GM23338 (cell line): ENCODE results near the gene TEX10. TPM values are rescaled to one million over a fixed set of nuclear protein-coding genes. Genes with fewer than 3 reads are reported as not detected.

Experiments
- ATAC-seq: fragments of 200-7000 bp; cut with Tn5 transposase; 3 replicates; pipeline ENCODE4 v1.9.1; 2020
- DNase-seq: peaks from one replicate; pipeline ENCODE4 v3.0.0-alpha.2; 2015; ENCODE audit warnings: low spot score
- H2AFZ ChIP-seq: fragments of 200-600 bp; sonication (generic); 2 replicates; pipeline ENCODE4 v1.8.0; 2016; ENCODE audit warnings: antibody characterized with exemption, mild to moderate bottlenecking, moderate library complexity
- H3F3A ChIP-seq: fragments of 200-600 bp; sonication (generic); replicated peaks from 2 replicates; pipeline ENCODE4 v1.8.0; 2017; ENCODE audit warnings: antibody characterized with exemption, mixed run types, low read depth
- H3K27ac ChIP-seq: fragments of 200-600 bp; sonication (generic); 2 replicates; pipeline ENCODE4 v1.6.1; 2016; ENCODE audit warnings: low read depth
- H3K27me3 ChIP-seq: fragments of 200-600 bp; sonication (generic); 2 replicates; pipeline ENCODE4 v1.8.0; 2016; ENCODE audit warnings: mild to moderate bottlenecking, mixed run types, moderate library complexity; ENCODE audit not compliant: insufficient read depth
- H3K36me3 ChIP-seq: fragments of 200-600 bp; sonication (generic); 2 replicates; pipeline ENCODE4 v1.8.0; 2016; ENCODE audit warnings: mild to moderate bottlenecking; ENCODE audit not compliant: insufficient read depth
- H3K4me1 ChIP-seq: fragments of 200-600 bp; sonication (generic); 2 replicates; pipeline ENCODE4 v1.8.0; 2016; ENCODE audit warnings: mild to moderate bottlenecking, moderate library complexity; ENCODE audit not compliant: insufficient read depth
- H3K4me2 ChIP-seq: fragments of 200-600 bp; sonication (generic); 2 replicates; pipeline ENCODE4 v1.7.1; 2017; ENCODE audit warnings: mixed run types
- H3K4me3 ChIP-seq: fragments of 200-600 bp; sonication (generic); 2 replicates; pipeline ENCODE4 v1.6.1; 2016; ENCODE audit warnings: mixed run types
- H3K79me2 ChIP-seq: fragments of 200-600 bp; sonication (generic); replicated peaks from 2 replicates; pipeline ENCODE4 v1.8.0; 2017; ENCODE audit warnings: mild to moderate bottlenecking; ENCODE audit not compliant: insufficient read depth
- H3K9me2 ChIP-seq: fragments of 200-600 bp; sonication (generic); 2 replicates; pipeline ENCODE4 v1.8.0; 2017; ENCODE audit not compliant: insufficient read depth
- H4K20me1 ChIP-seq: fragments of 200-600 bp; sonication (generic); replicated peaks from 2 replicates; pipeline ENCODE4 v1.8.0; 2017; ENCODE audit warnings: mild to moderate bottlenecking; ENCODE audit not compliant: insufficient read depth
- H3K27ac Mint-ChIP-seq: 2 replicates; pipeline ENCODE4 v1.8.0; 2020; ENCODE audit warnings: inconsistent platforms, mild to moderate bottlenecking, moderate library complexity, mixed read lengths
- H3K27me3 Mint-ChIP-seq: 3 replicates; pipeline ENCODE4 v1.8.0; 2022; ENCODE audit warnings: low read depth, mild to moderate bottlenecking, moderate library complexity, mixed read lengths, inconsistent platforms; ENCODE audit not compliant: insufficient read depth, poor library complexity
- H3K36me3 Mint-ChIP-seq: 3 replicates; pipeline ENCODE4 v1.8.0; 2021; ENCODE audit warnings: low read depth, mild to moderate bottlenecking, inconsistent platforms, moderate library complexity, mixed read lengths
- H3K4me1 Mint-ChIP-seq: 3 replicates; pipeline ENCODE4 v1.8.0; 2020; ENCODE audit warnings: mild to moderate bottlenecking, inconsistent platforms, mixed read lengths
- H3K4me3 Mint-ChIP-seq: 3 replicates; pipeline ENCODE4 v1.8.0; 2021; ENCODE audit warnings: moderate library complexity, mild to moderate bottlenecking, inconsistent platforms, mixed read lengths
- H3K9me3 Mint-ChIP-seq: 3 replicates; pipeline ENCODE4 v1.8.0; 2020; ENCODE audit warnings: moderate library complexity, mild to moderate bottlenecking, inconsistent platforms, mixed read lengths
- EZH2phosphoT487 ChIP-seq: fragments of 200-600 bp; sonication (generic); IDR thresholded peaks from one replicate; pipeline ENCODE4 v1.8.1; 2018; ENCODE audit warnings: antibody characterized with exemption; ENCODE audit not compliant: unreplicated experiment
- POLR2AphosphoS5 ChIP-seq: IDR thresholded peaks from 2 replicates; pipeline ENCODE4 v1.6.1; 2016; ENCODE audit warnings: antibody characterized with exemption, low read depth
- polyA plus RNA-seq: library from polyadenylated mRNA; unstranded; fragments of >200 nt; fragmentation: Nextera tagmentation; extraction: Ambion mirVana; gene quantifications from 2 replicates; pipeline ENCODE4 v1.2.1, GENCODE V29; 2016
- total RNA-seq: library from RNA; depleted of rRNA; stranded (reverse); fragments of >200 nt; shearing (Covaris generic); gene quantifications from 2 replicates; pipeline ENCODE4 v1.2.3, GENCODE V29; 2014
- TF ChIP-seq, protein P1 (sequence below), 2 experiments: fragments of 200-600 bp in 1 of 2; sonication (generic) in 1 of 2; conservative IDR thresholded peaks; 2 replicates each; pipeline versions ENCODE4 v1.5.1 to v1.6.1; 2016 to 2017; ENCODE audit warnings: antibody characterized with exemption in 2 of 2, low read depth in 2 of 2, mild to moderate bottlenecking in 2 of 2, moderate library complexity in 1 of 2
- TF ChIP-seq, protein P2 (sequence below): IDR thresholded peaks from one replicate; pipeline ENCODE4 v1.6.1; 2018; ENCODE audit warnings: antibody characterized with exemption; ENCODE audit not compliant: unreplicated experiment

The TEX10 gene
- total and polyA plus RNA-seq, 2 experiments from 2014 or later: 35.0 to 102 TPM

DNA sequence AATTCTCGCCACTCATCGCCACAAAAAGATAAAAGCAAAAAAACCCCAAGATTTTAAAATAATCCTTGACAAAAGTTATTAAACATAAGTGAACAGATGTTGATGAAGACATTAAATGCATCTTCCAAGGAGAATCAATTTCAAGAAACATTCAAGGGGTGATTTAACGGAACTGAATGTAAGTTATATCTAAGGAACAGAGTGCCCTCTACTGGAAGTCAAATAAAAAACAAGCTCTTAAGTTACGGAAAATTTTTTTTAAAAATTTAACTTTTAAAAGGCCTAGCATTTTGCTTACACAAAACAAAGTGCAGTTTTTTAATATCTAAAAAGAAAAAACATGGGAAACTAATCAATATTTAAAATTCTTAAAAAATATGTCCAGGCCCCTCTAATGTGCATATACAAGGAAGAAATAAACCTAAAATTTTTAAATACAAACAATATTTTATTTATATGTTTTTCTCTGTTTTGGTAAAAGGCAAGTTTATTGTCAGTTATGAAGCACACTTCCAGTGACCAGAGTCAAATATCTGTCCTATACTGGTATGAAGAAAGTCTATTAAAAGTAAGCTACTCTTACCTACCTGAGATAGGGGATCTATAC is 28.0 kb downstream of the TEX10 start:
- H3K36me3 ChIP-seq: peaks cover 41% of the 10 kb centered on the region
- no peak overlapping the region for H3K27ac Mint-ChIP-seq
- H3K4me3 Mint-ChIP-seq: no peak overlapping the region
- H4K20me1 ChIP-seq: peaks cover 20% of the 10 kb centered on the region
- H3K4me2 ChIP-seq: no peak overlapping the region
- H3K4me1 ChIP-seq: no peaks in the 10 kb centered on the region
- no peaks in the 10 kb centered on the region for H3K9me3 Mint-ChIP-seq
- H2AFZ ChIP-seq: no peak overlapping the region
- no peak overlapping the region for H3K4me3 ChIP-seq
- H3K4me1 Mint-ChIP-seq: no peaks in the 10 kb centered on the region
- H3K27me3 Mint-ChIP-seq: no peaks in the 10 kb centered on the region
- no peaks in the 10 kb centered on the region for H3K9me2 ChIP-seq
- ATAC-seq (no peak), DNase-seq (peak; percentile 72)
- H3K27me3 ChIP-seq: no peaks in the 10 kb centered on the region
- peaks cover 59% of the 10 kb centered on the region for H3K79me2 ChIP-seq
- H3F3A ChIP-seq: peaks cover 4% of the 10 kb centered on the region
- no peak overlapping the region for H3K27ac ChIP-seq
- TF ChIP-seq, protein P1, sequence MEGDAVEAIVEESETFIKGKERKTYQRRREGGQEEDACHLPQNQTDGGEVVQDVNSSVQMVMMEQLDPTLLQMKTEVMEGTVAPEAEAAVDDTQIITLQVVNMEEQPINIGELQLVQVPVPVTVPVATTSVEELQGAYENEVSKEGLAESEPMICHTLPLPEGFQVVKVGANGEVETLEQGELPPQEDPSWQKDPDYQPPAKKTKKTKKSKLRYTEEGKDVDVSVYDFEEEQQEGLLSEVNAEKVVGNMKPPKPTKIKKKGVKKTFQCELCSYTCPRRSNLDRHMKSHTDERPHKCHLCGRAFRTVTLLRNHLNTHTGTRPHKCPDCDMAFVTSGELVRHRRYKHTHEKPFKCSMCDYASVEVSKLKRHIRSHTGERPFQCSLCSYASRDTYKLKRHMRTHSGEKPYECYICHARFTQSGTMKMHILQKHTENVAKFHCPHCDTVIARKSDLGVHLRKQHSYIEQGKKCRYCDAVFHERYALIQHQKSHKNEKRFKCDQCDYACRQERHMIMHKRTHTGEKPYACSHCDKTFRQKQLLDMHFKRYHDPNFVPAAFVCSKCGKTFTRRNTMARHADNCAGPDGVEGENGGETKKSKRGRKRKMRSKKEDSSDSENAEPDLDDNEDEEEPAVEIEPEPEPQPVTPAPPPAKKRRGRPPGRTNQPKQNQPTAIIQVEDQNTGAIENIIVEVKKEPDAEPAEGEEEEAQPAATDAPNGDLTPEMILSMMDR (conservative IDR thresholded peaks at IDR 0.05; ENCODE audit: low read depth in 2 of 2): peak in 1 of 2 experiments; percentile 72; a peak in 3 of 4 replicates
- TF ChIP-seq, protein P2, sequence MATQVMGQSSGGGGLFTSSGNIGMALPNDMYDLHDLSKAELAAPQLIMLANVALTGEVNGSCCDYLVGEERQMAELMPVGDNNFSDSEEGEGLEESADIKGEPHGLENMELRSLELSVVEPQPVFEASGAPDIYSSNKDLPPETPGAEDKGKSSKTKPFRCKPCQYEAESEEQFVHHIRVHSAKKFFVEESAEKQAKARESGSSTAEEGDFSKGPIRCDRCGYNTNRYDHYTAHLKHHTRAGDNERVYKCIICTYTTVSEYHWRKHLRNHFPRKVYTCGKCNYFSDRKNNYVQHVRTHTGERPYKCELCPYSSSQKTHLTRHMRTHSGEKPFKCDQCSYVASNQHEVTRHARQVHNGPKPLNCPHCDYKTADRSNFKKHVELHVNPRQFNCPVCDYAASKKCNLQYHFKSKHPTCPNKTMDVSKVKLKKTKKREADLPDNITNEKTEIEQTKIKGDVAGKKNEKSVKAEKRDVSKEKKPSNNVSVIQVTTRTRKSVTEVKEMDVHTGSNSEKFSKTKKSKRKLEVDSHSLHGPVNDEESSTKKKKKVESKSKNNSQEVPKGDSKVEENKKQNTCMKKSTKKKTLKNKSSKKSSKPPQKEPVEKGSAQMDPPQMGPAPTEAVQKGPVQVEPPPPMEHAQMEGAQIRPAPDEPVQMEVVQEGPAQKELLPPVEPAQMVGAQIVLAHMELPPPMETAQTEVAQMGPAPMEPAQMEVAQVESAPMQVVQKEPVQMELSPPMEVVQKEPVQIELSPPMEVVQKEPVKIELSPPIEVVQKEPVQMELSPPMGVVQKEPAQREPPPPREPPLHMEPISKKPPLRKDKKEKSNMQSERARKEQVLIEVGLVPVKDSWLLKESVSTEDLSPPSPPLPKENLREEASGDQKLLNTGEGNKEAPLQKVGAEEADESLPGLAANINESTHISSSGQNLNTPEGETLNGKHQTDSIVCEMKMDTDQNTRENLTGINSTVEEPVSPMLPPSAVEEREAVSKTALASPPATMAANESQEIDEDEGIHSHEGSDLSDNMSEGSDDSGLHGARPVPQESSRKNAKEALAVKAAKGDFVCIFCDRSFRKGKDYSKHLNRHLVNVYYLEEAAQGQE: no peak
- no peak for TF ChIP-seq POLR2AphosphoS5
- peaks cover 58% of the 10 kb centered on the region for H3K36me3 Mint-ChIP-seq

DNA sequence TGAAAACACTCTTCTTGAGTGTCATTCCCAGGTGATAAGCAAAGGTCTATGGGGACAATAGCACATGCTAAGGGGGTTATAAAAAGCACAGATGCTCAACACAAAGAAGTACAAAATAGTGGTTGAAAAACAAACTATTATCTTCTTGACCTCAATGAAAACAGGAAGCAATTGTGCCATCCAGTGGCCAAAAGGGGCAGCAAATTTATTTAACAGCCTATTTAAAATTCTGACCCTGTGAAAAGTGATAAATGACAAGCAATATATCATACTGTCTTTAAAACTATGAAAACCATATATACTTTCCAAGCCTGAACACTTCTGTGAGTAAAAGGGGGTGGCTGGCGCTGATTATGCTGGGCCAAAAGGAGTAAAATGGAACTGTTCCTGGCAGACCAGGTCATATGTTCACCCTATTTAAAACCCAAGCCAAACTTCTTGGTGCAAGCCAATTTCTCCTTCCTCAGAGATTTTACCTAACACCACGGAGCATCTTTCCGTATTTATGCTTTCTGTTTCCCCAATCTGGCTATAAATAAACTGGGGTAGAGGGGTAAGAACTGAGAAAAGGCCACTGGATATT is 29.7 kb downstream of the TEX10 start:
- H3K4me1 ChIP-seq: no peaks in the 10 kb centered on the region
- H3F3A ChIP-seq: peaks cover 4% of the 10 kb centered on the region
- TF ChIP-seq EZH2phosphoT487: no peak
- TF ChIP-seq, protein P1 (conservative IDR thresholded peaks at IDR 0.05; ENCODE audit: low read depth in 2 of 2): peak; percentile 61 to 94
- peak overlapping the region; percentile 16; the same call in 1 of the 2 replicates for H3K27ac ChIP-seq
- peaks cover 18% of the 10 kb centered on the region for H4K20me1 ChIP-seq
- no peaks in the 10 kb centered on the region for H3K27me3 ChIP-seq
- Mint-ChIP-seq H3K27me3 (no peaks in the 10 kb centered on the region), H3K9me3 (no peaks in the 10 kb centered on the region), H3K36me3 (peaks cover 68% of the 10 kb centered on the region), H3K4me3 (no peak overlapping the region), H3K4me1 (no peaks in the 10 kb centered on the region), H3K27ac (peak overlapping the region; percentile 80; the same call in 1 of the 2 replicates)
- H3K36me3 ChIP-seq: peaks cover 49% of the 10 kb centered on the region
- H3K9me2 ChIP-seq: no peaks in the 10 kb centered on the region
- peaks cover 60% of the 10 kb centered on the region for H3K79me2 ChIP-seq
- no peak overlapping the region for H2AFZ ChIP-seq
- no peak overlapping the region for H3K4me3 ChIP-seq
- DNase-seq: peak; percentile 70
- ATAC-seq: no peak
- no peak overlapping the region for H3K4me2 ChIP-seq
